Fibroblast of lung (primary cell): Measurements from ENCODE around the gene RTN3. TPM values are rescaled to one million over a fixed set of nuclear protein-coding genes. Genes with fewer than 3 reads are reported as not detected.
"Not testable (repeated sequence)": the region's sequence is repeated elsewhere in the genome, so short reads cannot be mapped to it uniquely, and the experiment has no call there.

ENCODE experiments used
- DNase-seq, 2 donors: peaks; one replicate each; pipeline versions ENCODE4 v3.0.0 to v3.0.0-alpha.2; 2010; ENCODE audit warnings: low read depth in 2 of 2
- H2AFZ ChIP-seq: 2 replicates; pipeline ENCODE4 v1.5.1; 2012; ENCODE audit warnings: low read length, control low read depth, inconsistent platforms
- H3K27ac ChIP-seq: 2 replicates; pipeline ENCODE4 v1.5.1; 2011; ENCODE audit warnings: low read length, control low read depth; ENCODE audit not compliant: insufficient read depth
- H3K27me3 ChIP-seq: 2 replicates; pipeline ENCODE4 v1.5.1; 2011; ENCODE audit warnings: mild to moderate bottlenecking, low read length; ENCODE audit not compliant: control insufficient read depth, insufficient read depth
- H3K36me3 ChIP-seq: 2 replicates; pipeline ENCODE4 v1.5.1; 2011; ENCODE audit warnings: low read length; ENCODE audit not compliant: control insufficient read depth, insufficient read depth
- H3K4me1 ChIP-seq: 2 replicates; pipeline ENCODE4 v1.5.1; 2011; ENCODE audit warnings: low read length; ENCODE audit not compliant: control insufficient read depth, insufficient read depth; ENCODE audit errors: extremely low read depth
- H3K4me2 ChIP-seq: 2 replicates; pipeline ENCODE4 v1.5.1; 2011; ENCODE audit warnings: low read length, control low read depth; ENCODE audit not compliant: insufficient read depth; ENCODE audit errors: extremely low read depth
- H3K4me3 ChIP-seq, 4 experiments: fragments of 200-600 bp in 1 of 4; sonication (generic) in 1 of 4; replicated peaks in 1 of 4; 2 replicates each; pipeline ENCODE4 v1.5.1; 2011 to 2016; ENCODE audit warnings: low read length in 4 of 4, low read depth in 3 of 4, mild to moderate bottlenecking in 3 of 4, control low read depth in 2 of 4, inconsistent platforms in 1 of 4, mixed read lengths in 1 of 4; ENCODE audit not compliant: insufficient read depth in 1 of 4; ENCODE audit errors: control extremely low read depth in 1 of 4
- H3K79me2 ChIP-seq: 2 replicates; pipeline ENCODE4 v1.5.1; 2012; ENCODE audit warnings: mild to moderate bottlenecking, low read length, inconsistent platforms; ENCODE audit not compliant: control insufficient read depth, insufficient read depth
- H3K9ac ChIP-seq: 2 replicates; pipeline ENCODE4 v1.5.1; 2011; ENCODE audit warnings: mild to moderate bottlenecking, low read length, control low read depth; ENCODE audit not compliant: insufficient read depth
- H3K9me3 ChIP-seq: 2 replicates; pipeline ENCODE4 v1.5.1; 2012; ENCODE audit warnings: low read depth, low read length; ENCODE audit not compliant: control insufficient read depth, insufficient read depth
- H4K20me1 ChIP-seq: 2 replicates; pipeline ENCODE4 v1.5.1; 2011; ENCODE audit warnings: low read length; ENCODE audit not compliant: control insufficient read depth, insufficient read depth; ENCODE audit errors: extremely low read depth
- EZH2 ChIP-seq: IDR thresholded peaks from 2 replicates; pipeline ENCODE4 v1.5.1; 2012; ENCODE audit warnings: low read length, control low read depth, mild to moderate bottlenecking; ENCODE audit errors: missing control alignments
- polyA plus RNA-seq, 2 donors: library from polyadenylated mRNA; depleted of rRNA in 1 of 2; stranded (reverse) in 1 of 2; unstranded in 1 of 2; fragments of >200 nt; gene quantifications; 2 replicates each; pipeline ENCODE4 v1.2.1, GENCODE V29; 2011 to 2012; ENCODE audit warnings: missing spikeins in 1 of 2
- total RNA-seq: library from RNA; depleted of rRNA; stranded (reverse); fragments of >200 nt; gene quantifications from 2 replicates; pipeline ENCODE4 v1.2.1, GENCODE V29; 2014
- TF ChIP-seq, protein P1 (sequence below), 2 donors: IDR thresholded peaks in 1 of 2; conservative IDR thresholded peaks in 1 of 2; 1 replicate in 1 of 2; 2 replicates in 1 of 2; pipeline ENCODE4 v1.5.1; 2011 to 2012; ENCODE audit warnings: low read length in 2 of 2, control low read depth in 1 of 2, inconsistent platforms in 1 of 2, low read depth in 1 of 2, mild to moderate bottlenecking in 1 of 2

RTN3 gene
- total and polyA plus RNA-seq, 2 donors (not counting 1 experiment from before 2014, with no cell fraction given): 93.3 to 167 TPM

DNA sequence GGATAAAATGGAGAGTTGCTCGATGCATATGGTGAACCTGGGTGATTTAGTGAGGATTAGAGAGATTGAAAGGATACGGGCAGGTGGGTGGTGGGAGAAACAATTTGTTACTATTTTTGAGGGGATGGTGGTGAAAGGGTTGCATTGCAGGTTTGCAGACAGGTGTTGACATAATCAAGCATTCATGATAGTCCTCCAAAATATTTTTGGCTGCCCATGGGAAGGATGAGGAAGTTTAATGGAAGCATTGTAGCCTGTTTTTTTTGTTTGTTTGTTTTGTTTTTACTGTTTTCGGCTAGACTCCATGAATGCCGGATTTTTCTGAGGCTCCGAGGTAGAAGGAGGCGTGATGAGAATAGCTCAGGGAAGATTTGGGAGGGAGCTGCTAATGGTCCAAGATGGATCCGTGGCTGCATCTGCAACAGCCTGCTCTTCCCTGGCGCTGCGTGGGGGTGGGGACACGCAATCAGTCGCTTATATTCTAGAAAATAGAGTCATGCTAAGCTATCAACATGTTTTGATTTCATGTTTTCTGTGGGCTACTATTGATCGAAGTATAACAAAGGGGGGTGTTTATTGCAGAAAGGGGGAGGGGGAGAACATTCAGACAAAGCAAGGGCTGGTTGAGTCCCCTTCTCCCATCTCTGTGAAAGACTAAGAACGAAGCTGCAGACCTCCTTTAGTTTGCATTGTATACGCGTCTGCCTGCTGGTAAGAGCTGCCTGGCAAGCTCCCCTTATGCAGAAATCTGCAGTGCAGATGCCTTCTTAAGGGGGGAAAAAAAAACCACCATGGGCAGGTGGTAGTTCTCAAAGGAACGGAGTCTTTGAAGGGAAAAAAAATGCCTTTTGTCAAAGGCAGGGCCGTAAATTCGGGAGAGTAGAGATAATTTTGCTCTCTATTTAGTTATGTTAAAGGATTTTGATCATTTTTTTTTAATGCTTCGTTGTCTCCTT lies 1.0 kb downstream of the RTN3 start:
- H3K4me3 ChIP-seq: peak overlapping the region; percentile 74 to 95 (median 80)
- H3K27me3 ChIP-seq: no peaks in the 10 kb centered on the region
- H3K4me1 ChIP-seq: peaks cover 6% of the 10 kb centered on the region
- TF ChIP-seq, protein P1, sequence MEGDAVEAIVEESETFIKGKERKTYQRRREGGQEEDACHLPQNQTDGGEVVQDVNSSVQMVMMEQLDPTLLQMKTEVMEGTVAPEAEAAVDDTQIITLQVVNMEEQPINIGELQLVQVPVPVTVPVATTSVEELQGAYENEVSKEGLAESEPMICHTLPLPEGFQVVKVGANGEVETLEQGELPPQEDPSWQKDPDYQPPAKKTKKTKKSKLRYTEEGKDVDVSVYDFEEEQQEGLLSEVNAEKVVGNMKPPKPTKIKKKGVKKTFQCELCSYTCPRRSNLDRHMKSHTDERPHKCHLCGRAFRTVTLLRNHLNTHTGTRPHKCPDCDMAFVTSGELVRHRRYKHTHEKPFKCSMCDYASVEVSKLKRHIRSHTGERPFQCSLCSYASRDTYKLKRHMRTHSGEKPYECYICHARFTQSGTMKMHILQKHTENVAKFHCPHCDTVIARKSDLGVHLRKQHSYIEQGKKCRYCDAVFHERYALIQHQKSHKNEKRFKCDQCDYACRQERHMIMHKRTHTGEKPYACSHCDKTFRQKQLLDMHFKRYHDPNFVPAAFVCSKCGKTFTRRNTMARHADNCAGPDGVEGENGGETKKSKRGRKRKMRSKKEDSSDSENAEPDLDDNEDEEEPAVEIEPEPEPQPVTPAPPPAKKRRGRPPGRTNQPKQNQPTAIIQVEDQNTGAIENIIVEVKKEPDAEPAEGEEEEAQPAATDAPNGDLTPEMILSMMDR (conservative IDR thresholded peaks at IDR 0.05 in 1 of 2, IDR thresholded peaks at IDR 0.05 in 1 of 2; ENCODE audit: low read depth in 1 of 2, low read length in 2 of 2): no peak
- peak overlapping the region; percentile 88 for H3K4me2 ChIP-seq
- H2AFZ ChIP-seq: no peak overlapping the region
- H3K27ac ChIP-seq: peak overlapping the region; percentile 53
- DNase-seq: peak in 1 of 2 donors; percentile 32
- H3K9ac ChIP-seq: peak overlapping the region; percentile 70
- no peaks in the 10 kb centered on the region for H4K20me1 ChIP-seq
- H3K36me3 ChIP-seq: no peaks in the 10 kb centered on the region
- peaks cover 52% of the 10 kb centered on the region for H3K79me2 ChIP-seq
- H3K9me3 ChIP-seq: no peaks in the 10 kb centered on the region

DNA sequence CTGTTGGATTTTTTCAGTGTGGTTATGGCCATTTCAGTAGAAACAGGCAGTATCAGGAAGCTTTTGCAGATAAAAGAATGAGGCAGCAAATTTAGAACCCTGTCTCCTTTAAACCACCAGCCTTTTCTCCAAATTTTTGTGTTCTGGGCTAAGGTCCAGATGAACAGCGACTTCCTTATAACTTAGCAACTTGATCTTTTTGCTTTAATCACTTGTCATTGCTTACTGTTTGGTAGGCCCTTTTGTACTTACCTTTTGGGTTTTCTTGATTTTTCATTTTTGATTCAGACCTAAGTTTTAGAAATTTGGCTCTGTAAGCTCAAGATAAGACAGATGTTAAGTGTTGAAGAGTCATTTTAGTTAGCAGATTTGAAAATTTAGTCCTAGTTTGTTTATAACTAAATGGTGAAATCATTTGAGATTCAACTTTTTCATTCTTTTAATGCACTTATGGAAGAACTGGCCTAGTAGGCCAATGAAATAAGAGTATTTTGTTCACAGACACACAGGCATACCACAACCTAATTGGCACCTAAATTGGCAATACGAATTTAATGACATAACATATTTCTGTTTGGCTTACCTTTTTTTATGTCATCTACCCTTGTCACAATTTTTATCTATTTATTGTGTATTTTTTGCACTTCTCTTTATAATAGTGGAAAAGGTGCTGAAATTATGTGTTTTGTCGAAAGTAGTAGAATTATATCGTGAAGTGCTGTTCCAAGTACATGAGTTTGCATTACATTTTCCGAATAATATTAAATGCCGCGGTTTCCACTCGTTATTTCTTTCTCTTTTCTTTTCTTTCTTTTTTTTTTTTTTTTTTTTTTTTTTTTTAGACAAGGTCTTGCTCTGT lies 2.1 kb downstream of the RTN3 start:
- DNase-seq: peak; percentile 65 to 66

DNA sequence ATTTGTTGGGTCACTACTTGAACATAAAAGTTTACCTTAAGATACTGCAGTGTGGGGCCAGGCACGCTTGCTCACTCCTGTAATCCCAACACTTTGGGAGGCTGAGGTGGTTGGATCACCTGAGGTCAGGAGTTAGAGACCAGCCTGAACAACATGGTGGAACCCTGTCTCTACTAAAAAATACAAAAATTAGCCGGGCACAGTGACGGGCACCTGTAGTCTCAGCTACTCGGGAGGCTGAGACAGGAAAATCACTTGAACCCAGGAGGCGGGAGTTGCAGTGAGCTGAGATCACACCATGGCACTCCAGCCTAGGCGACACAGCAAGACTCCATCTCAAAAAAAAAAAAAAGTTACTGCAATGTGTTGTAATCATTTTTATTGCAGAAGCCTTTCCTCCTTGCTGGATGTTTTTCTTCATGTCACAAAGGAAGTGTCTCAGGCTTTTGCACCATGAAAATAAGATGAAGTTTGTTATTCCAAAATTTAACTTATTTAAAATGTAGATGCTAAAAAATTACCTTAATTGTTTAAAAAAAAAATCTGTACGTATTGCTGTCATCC lies 3.9 kb downstream of the RTN3 start:
- H4K20me1 ChIP-seq, H3K27ac ChIP-seq, H3K4me3 ChIP-seq, H3K9ac ChIP-seq, H3K4me2 ChIP-seq, H2AFZ ChIP-seq, H3K36me3 ChIP-seq, H3K27me3 ChIP-seq, H3K4me1 ChIP-seq, DNase-seq, H3K9me3 ChIP-seq: not testable (repeated sequence)
- peaks cover 76% of the 10 kb centered on the region for H3K79me2 ChIP-seq

More for the DNA sequence above, 2.1 kb downstream of the RTN3 start:
- Histone ChIP-seq H3K27ac (no peak overlapping the region), H3K4me3 (peak overlapping the region; percentile 74 to 95 (median 80)), H3K4me1 (peaks cover 6% of the 10 kb centered on the region), H3K79me2 (peaks cover 59% of the 10 kb centered on the region), H3K27me3 (no peaks in the 10 kb centered on the region), H3K9ac (no peak overlapping the region), H3K36me3 (peaks cover 1% of the 10 kb centered on the region), H2AFZ (no peak overlapping the region), H3K9me3 (no peaks in the 10 kb centered on the region), H4K20me1 (no peaks in the 10 kb centered on the region), H3K4me2 (peak overlapping the region; percentile 88)
- TF ChIP-seq, protein P1 (conservative IDR thresholded peaks at IDR 0.05 in 1 of 2, IDR thresholded peaks at IDR 0.05 in 1 of 2; ENCODE audit: low read depth in 1 of 2, low read length in 2 of 2): no peak
- TF ChIP-seq EZH2: no peak
